BJ (cell line): ENCODE results near the gene CHRNA4. TPM values are rescaled to one million over a fixed set of nuclear protein-coding genes. Genes with fewer than 3 reads are reported as not detected.

Source experiments
- CTCF ChIA-PET: fragments of 350-600 bp; formaldehyde crosslinking; extraction: SDS; loops from one replicate; lab custom pipeline; 2021; ENCODE audit warnings: antibody characterized with exemption, inconsistent platforms; lab: Yijun Ruan, JAX
- POLR2A ChIA-PET: fragments of 300-600 bp; sonication (Branson Sonifier 250); formaldehyde crosslinking; extraction: SDS; loops from one replicate; lab custom pipeline; 2021; ENCODE audit warnings: antibody characterized with exemption; lab: Charles Lee
- DNase-seq: peaks from one replicate; pipeline ENCODE4 v3.0.0-alpha.2; 2011; ENCODE audit warnings: low read depth
- H3K27me3 ChIP-seq: 2 replicates; pipeline ENCODE4 v1.6.0; 2011; ENCODE audit warnings: low read length; ENCODE audit not compliant: control insufficient read depth, insufficient read depth
- H3K36me3 ChIP-seq: 2 replicates; pipeline ENCODE4 v1.5.1; 2011; ENCODE audit warnings: low read length; ENCODE audit not compliant: control insufficient read depth, insufficient read depth
- H3K4me3 ChIP-seq: 2 replicates; pipeline ENCODE4 v1.5.1; 2011; ENCODE audit warnings: low read depth, mild to moderate bottlenecking, control low read depth, low read length
- CTCF ChIP-seq: IDR thresholded peaks from 2 replicates; pipeline ENCODE4 v1.5.1; 2011; ENCODE audit warnings: low read depth, mild to moderate bottlenecking, control low read depth, inconsistent platforms, low read length, moderate library complexity; ENCODE audit not compliant: insufficient read depth
- polyA plus RNA-seq: library from polyadenylated mRNA; depleted of rRNA; stranded (reverse); fragments of >200 nt; gene quantifications from 2 replicates; pipeline ENCODE4 v1.2.3, GENCODE V29; 2011; rRNA removed
- small RNA-seq: library from RNA; depleted of rRNA; stranded (forward); fragments of <200 nt; gene quantifications from one replicate; pipeline ENCODE3, GENCODE V24; 2012; ENCODE audit warnings: low replicate concordance, low read depth; ENCODE audit not compliant: insufficient read length

The CHRNA4 gene
- polyA plus RNA-seq, 1 experiment: not detected

GRCh38 chr20:63293871-63294535, 67.1 kb downstream of the CHRNA4 start:
- Histone ChIP-seq H3K4me3 (no peak overlapping the region), H3K27me3 (peaks cover 14% of the 10 kb centered on the region), H3K36me3 (peaks cover 3% of the 10 kb centered on the region; the same call in 1 of the 2 replicates)
- CTCF ChIA-PET: interaction anchor here (0.6 to 7.5 kb wide), 4 partner anchors 15 to 1017 kb away, joined by 3 to 68 read pairs (median 20); no protein-coding TSS in a partner anchor
- TF ChIP-seq CTCF: no peak
- DNase-seq: no peak
- POLR2A ChIA-PET: no interaction called here

- peaks cover 7% of the 10 kb centered on the region for H3K36me3 ChIP-seq
- no peak for DNase-seq
- peaks cover 14% of the 10 kb centered on the region for H3K27me3 ChIP-seq
- no peak for TF ChIP-seq CTCF
- POLR2A ChIA-PET: no interaction called here
- CTCF ChIA-PET: interaction anchor here (1.3 to 4.5 kb wide), 2 partner anchors 29 to 69 kb away, joined by 3 to 36 read pairs; no protein-coding TSS in a partner anchor
- no peak overlapping the region for H3K4me3 ChIP-seq
These were observed 67.7 kb downstream of the CHRNA4 start for GRCh38 chr20:63293456-63293855.

Small RNA genes lying within 50 kb of the gene (small RNA-seq; reads per million reads assigned to genes)
- gene RNU6-994P: not detected

Other genes starting within 250 kb of the CHRNA4 start
- gene YTHDF1, start 145.2 kb downstream of the CHRNA4 start, polyA plus RNA-seq: 17.5 and 19.1 TPM in 2 replicates
- not detected in 2 replicates for gene BIRC7, start 125.4 kb downstream of the CHRNA4 start, polyA plus RNA-seq
- gene NKAIN4, start 106.9 kb downstream of the CHRNA4 start, polyA plus RNA-seq: not detected in 2 replicates
- gene ARFGAP1, start 88.5 kb downstream of the CHRNA4 start, polyA plus RNA-seq: 49.8 and 76.5 TPM in 2 replicates
- gene COL20A1, start 68.2 kb downstream of the CHRNA4 start, polyA plus RNA-seq: not detected in 2 replicates
- not detected in 2 replicates for gene KCNQ2, start 111.3 kb upstream of the CHRNA4 start, polyA plus RNA-seq
- gene EEF1A2, start 137.7 kb upstream of the CHRNA4 start, polyA plus RNA-seq: 8.3 and 9.4 TPM in 2 replicates
- 16.5 and 26.9 TPM in 2 replicates for gene PPDPF, start 159.4 kb upstream of the CHRNA4 start, polyA plus RNA-seq
- 0.05 and 0.07 TPM in 2 replicates for gene PTK6, start 176.0 kb upstream of the CHRNA4 start, polyA plus RNA-seq
- gene SRMS, start 186.4 kb upstream of the CHRNA4 start, polyA plus RNA-seq: not detected in 2 replicates
- 0.26 and 0.76 TPM in 2 replicates for gene FNDC11, start 192.8 kb upstream of the CHRNA4 start, polyA plus RNA-seq
- gene HELZ2, start 212.9 kb upstream of the CHRNA4 start, polyA plus RNA-seq: 4.3 and 7.9 TPM in 2 replicates